NCI-H526 treated with DMSO at 0.1 percent for 48 hours (cell line): ENCODE data around the gene CATSPERZ.

Experiments used
- DNase-seq: peaks from one replicate; lab custom pipeline; 2025; lab: John Stamatoyannopoulos, UW

The CATSPERZ gene, protein sequence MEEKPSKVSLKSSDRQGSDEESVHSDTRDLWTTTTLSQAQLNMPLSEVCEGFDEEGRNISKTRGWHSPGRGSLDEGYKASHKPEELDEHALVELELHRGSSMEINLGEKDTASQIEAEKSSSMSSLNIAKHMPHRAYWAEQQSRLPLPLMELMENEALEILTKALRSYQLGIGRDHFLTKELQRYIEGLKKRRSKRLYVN

DNA sequence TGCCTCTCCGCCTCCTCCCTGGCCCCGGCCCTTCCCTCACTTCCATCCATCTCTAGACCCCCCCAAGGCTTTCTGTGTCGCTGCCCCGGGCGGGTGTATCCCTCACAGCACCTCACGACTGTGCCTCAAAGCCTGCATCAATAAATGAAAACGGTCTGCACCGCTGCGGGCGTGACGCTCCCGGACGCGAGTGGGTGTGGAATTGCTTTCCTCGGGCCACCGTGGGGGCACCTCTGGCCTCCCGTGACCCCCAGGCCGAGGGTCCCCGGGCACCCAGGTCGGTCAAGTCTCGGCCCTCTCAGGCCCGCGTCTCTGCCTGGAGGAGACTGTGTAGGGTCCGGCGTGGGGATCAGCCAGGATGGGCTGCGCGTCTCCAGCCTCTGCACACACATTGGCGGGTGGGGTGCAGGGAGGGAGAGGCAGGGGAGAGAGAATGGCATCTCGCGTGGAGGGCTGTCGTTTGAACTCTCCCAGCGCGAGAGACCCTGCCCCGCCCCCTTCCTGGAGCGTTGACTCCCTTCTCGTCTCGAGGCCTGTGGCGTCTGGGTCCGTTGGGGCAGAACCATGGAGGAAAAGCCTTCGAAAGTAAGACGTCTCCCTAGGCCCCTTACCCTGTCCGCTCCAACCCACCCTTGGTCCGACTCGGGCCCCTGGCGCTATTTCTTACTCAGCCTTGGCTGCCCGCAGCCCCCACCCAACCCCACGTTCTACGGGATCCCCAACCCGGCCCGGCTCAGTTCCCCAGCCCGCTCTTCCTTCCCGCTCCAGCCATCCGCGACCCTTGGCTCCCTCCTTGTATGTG, at the start of gene CATSPERZ:
CATSPERZ (plus strand) TSS at position 512 of the 802 bp plus-strand sequence; CDS start at position 565, 53 bp downstream.
- no peak for DNase-seq

DNA sequence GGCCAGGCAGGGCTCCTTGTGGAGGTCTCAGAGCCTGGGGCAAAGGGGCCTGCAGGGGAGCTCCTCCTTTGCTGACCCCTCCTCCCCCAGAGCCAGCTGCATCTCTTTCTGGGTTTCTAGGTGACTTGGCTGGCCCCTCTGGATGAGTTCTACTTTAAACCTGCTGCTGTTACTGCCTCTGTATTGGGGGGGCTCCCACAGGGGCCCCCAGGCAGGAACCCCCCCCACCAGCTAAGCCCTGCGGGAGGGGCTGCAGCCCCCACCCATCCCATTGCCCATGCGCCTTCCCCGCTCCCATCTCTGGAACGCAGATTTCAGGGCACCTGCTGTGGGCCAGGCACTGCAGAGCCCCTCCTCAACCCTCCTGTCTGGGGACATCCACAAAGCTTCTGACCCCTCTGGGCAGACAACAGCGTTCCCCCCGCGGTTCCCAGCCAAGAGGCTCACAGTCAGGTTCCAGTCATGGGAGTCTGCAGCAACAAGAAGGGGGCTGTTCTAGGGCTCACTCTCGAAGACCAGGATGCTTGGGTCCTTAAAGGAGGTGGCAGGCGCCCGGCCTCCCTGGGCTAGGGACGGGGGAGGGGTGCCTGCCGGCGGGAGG, 49.6 kb upstream of the CATSPERZ start:
- no peak for DNase-seq

DNA sequence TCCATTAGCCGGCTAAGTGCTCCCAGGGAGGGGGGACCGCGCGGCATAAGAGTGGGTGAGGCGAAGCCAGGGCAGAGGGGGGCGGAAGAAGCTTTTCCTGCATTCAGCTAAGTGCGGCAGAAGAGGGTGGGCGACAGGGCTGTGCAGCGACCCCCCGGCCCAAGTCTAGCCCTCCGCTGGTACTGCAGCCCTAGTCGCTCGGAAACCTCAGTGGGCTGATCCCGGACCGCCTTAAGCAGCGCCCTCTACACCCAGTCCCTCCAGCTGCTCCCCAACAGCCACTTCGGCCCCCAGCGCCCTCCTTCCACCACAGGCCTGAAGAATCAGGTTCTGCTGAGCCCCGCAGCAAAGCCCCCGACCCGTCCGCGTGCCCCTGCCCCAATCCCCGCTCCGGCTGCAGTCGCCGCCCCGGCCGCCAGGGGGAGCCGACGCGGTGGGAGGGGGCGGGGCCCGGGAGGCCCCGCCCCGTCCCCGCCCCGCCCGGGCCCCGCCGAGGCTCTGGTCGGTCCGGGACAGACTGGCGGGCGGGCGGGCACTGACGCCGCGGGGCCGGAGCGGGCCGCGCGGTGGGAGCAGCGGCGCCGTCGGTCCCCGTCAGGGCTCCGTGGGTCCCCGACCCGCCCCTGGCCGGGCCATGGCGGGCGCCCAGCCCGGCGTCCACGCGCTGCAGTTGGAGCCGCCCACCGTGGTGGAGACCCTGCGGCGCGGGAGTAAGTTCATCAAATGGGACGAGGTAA, 49.0 kb upstream of the CATSPERZ start, which contains the start of gene PLCB3:
PLCB3 (plus strand) TSS at position 515 of the 737 bp plus-strand sequence; CDS start at position 635, 120 bp downstream.
- no peak for DNase-seq

DNA sequence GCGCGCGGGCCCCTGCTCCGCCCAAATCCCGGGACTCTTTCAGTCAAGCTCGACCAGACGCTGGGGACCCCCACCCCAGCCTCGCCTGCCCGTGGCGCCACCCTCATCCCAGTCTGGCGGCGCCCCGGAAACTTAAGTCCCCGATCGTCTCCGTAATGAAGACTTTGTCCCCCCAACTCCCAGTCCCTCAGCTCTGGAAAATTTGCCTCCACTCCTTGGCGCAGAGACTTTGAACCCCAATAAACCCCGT, 48.5 kb upstream of the CATSPERZ start:
- no peak for DNase-seq

DNA sequence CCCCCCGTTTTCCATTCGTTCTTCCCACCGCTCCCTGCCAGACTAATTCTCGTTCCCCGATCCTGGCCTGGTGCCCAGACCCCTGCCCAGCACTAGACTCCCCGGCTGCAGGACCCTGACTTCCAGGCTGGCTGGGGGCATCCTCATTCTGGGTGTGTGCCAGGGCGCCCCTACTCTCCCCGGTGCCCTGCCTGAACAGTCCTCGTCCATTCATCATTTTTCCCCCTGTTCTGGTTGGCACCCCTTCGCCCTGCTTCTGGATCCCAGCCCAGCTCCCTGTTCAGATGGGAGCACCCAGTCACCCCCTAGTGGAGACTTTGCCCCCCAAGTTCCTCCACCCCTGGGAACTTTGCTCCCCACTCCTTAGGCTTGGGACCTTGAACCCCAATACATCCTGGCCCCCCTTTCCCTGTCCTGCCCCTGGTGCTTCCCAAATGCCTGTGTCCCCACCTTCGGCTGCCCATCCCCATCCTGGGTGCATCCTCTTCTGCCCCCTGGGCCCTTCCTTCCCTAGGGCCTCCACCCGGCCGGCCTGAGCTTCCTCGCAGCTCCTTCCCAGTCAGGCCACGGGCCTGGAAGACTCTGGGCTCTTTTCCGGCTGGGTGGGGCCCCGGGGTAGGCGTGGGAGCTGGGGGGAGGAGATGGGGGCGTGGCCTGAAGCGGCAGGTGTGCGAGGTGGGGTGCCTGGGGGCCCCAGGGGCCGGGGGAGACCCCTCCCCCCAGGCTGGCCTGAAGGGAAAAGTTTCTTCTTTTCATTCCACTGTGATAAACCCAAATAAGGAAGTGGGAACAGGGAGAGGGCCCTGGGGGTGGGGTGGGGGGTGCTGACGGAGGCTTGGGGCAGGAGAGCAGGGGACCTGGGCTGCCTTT, 47.9 kb upstream of the CATSPERZ start:
- no peak for DNase-seq

DNA sequence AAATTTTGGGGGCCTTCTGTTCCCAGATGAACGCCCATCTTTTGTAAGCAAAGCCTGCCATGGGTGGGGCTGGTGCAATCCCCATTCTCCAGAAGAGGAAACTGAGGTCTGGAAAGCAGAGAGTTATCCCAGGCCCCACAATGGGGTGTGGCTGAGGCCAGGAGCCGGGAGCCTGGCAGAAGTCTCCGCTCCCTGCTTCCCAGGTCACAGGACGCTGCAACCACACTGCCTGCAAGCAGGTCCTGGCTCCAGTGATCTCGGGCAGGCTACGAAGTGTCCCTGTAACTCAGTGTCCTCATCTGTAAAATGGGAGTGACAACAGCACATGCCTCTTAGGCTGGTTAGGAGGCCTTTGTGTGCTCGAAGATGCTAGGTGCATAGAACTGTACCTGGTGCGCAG, 47.1 kb upstream of the CATSPERZ start:
- no peak for DNase-seq

DNA sequence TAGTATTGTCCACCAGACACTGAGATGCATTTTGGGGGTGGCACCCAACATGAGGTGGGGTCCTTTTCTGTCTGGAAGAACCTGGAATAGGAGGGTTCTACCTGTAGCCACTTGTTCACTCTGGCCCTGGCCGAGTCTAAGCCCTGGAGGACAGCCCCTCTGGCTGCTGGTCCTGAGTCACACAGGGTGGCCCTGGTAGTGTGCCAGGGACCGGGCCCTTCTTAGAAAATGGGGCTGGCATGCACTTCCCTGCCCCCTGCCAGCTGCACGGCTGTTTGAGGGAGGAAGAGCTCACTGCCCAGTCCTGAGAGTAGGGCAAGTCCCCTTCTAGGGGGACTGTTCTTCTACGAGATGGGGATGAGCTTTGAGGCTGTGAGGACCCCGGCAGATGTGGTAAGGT, 46.7 kb upstream of the CATSPERZ start:
- no peak for DNase-seq

DNA sequence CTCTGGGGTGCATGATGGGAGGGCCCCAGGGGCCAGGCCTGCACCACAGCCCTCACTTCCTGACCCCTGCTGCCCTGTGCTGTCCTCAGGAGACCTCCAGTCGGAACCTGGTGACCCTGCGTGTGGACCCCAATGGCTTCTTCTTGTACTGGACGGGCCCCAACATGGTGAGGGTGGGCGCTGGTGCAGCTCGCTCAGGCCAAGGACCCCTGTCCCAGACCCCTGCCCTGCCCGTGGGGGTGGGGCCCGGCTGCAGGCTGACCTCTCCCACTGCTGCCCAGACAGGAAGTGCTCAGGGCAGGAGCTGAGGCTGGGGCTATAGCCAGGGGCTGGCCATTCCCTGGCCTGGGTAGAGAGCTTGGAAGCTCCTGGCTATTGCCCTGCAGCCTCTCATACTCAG, 45.8 kb upstream of the CATSPERZ start:
- no peak for DNase-seq

DNA sequence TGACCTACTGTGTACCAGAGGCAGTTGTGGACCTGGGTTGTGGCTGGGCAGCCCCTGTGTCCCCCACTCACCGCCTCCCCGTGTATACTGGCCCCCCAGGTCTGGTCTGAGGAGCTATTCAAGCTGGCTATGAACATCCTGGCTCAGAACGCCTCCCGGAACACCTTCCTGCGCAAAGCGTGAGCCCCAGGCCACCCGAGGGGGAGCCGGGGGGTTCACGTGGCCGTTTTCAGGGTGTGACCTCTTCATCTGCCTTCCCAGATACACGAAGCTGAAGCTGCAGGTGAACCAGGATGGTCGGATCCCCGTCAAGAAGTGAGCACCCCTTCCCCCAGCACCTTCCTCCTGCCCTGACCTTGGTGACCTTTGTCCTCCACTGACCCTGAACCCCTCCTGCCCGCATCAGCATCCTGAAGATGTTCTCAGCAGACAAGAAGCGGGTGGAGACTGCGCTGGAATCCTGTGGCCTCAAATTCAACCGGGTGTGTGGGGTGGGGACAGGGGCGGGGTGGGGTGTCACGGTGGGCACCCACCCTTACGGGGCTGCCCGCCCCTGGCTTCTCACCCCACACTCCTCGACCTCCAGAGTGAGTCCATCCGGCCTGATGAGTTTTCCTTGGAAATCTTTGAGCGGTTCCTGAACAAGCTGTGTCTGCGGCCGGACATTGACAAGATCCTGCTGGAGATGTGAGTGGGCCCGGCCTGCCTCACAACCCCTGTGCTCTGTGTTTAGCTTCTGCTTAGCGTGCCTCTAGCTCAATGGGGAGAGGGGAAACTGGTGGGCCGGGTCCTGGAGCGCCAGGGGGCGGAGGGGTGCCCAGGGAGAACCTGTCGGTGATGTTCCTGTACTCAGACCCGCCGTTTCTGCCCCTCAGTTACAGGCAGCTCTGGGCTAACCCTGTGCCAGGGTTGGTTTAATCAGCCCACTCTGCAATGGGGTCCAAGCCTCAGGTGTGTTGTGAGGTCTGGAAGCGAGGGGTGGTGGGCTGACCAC, 44.7 kb upstream of the CATSPERZ start:
- no peak for DNase-seq

DNA sequence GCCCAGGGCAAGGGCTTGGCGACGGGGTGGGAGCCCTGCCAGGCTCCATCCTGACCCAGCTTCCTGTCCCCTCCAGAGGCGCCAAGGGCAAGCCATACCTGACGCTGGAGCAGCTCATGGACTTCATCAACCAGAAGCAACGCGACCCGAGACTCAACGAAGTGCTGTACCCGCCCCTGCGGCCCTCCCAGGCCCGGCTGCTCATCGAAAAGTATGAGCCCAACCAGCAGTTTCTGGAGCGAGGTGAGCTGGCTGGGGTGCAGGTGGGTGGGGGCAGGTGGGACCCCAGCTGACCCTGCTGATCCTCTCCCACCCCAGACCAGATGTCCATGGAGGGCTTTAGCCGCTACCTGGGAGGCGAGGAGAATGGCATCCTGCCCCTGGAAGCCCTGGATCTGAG, 43.9 kb upstream of the CATSPERZ start:
- DNase-seq: no peak

DNA sequence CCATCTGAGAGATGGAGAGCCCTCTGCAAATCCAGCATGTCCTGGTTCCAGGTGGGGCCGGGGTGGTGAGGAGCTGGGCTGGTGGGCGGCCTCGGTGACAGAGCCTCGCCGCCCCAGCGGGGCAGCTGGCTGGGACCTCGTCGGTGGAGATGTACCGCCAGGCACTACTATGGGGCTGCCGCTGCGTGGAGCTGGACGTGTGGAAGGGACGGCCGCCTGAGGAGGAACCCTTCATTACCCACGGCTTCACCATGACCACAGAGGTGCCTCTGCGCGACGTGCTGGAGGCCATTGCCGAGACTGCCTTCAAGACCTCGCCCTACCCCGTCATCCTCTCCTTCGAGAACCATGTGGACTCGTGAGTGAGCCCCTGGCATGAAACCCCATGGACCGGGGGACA, 41.8 kb upstream of the CATSPERZ start:
- no peak for DNase-seq

DNA sequence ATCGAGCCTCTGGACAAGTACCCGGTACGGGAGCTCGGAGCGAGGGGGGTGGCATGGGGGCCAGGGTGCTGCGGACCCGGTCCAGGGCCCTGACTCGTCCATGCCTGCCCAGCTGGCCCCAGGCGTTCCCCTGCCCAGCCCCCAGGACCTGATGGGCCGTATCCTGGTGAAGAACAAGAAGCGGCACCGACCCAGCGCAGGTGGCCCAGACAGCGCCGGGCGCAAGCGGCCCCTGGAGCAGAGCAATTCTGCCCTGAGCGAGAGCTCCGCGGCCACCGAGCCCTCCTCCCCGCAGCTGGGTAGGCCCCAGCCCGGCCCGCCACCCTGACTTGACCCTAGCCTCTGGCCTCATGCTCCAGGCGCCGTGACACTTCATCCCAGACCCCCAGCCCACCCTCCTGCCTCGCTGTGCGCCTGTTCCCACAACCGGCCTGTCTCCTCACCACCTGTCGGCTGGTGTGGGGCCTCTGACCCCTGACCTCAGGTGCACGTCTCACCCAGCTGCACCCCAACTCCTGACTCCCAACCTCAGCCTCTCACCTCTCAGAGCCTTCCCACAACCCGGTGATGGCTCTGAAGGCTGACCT, 41.1 kb upstream of the CATSPERZ start:
- DNase-seq: no peak

DNA sequence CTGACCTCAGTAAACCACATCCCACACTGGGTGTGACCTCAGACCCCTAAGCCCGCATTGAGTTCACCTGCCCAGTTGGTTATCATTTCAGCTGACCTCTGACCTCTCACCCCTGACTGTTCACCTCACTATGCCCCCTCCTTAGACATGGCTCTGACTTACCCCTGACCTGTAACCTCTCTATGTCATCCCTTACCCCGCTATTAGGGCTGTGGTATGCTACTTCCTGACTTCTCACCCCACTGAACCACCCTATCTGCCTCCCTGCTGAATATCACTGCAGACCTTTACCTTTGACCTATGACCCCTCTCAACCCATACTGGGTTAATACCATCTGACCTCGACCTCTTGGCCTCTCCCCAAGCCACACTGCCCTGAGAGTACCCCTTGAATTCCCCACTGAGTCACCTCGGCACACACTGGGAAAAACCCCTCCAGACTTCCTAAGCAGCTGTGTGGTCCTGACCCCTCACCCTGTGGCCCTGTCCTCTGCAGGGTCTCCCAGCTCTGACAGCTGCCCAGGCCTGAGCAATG, 40.6 kb upstream of the CATSPERZ start:
- DNase-seq: no peak

DNA sequence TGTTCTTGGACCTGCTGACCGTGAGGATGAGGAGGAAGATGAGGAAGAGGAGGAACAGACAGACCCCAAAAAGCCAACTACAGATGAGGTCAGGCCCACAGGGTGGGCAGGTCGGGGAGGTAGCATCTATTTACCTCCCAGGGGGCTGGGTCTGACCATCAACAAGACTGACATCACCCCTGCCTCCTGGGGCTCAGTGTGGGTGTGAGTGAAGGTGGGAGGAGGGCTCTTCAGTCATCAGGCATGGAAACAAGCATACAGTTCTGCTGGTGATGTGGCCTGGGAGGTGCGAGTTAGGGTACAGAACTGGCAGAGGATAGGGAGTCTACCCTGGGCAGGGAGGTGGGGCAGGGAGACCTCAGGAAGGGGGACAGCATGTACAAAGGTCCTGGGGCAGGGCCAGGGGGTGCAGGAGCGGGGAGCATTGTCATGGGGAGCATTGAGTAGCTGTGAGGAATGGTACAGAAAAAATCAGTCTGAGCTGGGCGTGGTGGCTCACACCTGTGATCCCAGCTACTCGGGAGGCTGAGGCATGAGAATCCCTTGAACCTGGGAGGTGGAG, 39.9 kb upstream of the CATSPERZ start:
- no peak for DNase-seq

DNA sequence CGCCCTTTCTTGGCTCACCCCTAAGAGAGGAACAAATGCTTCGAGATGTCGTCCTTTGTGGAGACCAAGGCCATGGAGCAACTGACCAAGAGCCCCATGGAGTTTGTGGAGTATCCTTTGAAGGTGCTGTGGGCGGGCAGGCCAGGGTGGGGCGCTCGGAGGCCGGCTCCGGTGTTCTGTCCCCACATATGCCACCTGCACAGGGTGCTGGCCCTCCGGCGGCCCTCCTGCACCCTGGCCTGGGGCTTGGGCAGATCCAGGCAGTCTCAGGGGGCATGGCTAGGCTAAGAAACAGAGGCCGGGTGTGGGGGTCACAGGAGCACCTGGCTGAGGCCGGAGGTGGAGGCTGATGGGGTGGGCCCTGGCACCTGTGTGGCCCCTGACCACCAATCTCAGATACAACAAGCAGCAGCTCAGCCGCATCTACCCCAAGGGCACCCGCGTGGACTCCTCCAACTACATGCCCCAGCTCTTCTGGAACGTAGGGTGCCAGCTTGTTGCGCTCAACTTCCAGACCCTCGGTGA, 38.5 kb upstream of the CATSPERZ start:
- no peak for DNase-seq

DNA sequence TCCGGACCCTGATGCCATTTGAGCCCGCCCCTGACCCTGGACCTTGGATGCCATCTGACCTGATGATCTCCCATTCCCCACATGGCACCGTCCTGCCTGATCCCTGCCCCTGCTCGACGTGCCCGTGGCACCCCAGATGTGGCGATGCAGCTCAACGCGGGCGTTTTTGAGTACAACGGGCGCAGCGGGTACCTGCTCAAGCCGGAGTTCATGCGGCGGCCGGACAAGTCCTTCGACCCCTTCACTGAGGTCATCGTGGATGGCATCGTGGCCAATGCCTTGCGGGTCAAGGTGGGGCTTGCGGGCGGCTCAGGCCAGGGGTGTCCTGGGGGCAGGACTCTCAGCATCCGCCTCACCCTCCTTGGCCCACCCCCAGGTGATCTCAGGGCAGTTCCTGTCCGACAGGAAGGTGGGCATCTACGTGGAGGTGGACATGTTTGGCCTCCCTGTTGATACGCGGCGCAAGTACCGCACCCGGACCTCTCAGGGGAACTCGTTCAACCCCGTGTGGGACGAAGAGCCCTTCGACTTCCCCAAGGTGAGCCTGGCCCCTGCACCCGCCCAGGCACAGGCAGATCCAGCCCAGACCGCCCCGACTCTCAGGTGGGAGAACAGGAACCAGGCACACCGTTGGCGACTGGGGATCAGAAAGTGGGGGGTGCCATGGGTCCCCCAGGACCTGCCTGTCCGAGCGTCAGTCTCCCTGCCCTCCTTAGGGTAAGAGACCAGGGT, 37.7 kb upstream of the CATSPERZ start:
- DNase-seq: no peak

DNA sequence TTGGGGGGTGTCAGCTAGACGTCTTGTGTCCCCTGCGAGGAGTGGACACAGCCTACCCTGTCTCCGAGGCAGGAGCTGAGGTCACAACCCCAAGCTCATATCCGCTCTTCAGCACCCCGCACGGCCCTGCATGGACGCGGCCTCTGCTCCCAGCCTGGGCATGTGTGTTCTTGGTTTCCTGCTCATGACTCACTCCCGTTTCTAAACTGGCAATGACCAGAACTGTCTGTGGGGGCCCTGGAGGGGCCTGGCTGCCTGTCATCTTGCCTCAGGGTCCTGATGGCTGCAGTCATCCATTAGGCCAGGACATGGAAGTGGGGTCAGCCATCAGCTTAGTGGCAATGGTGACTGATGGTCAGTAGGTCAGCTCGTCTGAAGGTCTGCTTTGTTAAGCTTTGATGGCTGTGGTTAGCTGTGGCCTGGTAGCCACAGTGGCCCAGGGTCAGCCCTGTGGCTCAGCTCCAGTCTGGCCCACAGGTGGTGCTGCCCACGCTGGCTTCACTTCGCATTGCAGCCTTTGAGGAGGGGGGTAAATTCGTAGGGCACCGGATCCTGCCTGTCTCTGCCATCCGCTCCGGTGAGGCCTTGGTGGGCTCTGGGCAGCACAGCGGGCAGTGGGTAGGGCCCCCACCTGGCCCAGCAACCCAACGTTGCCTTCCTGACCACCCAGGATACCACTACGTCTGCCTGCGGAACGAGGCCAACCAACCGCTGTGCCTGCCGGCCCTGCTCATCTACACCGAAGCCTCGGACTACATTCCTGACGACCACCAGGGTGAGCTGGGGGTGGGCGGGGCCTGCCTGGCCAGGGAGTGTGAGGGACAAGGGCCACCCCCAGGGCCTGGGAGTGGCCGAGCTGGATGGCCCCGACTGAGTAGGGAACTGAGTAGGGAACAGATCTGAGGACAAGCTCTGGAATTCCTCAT, 36.9 kb upstream of the CATSPERZ start:
- no peak for DNase-seq

DNA sequence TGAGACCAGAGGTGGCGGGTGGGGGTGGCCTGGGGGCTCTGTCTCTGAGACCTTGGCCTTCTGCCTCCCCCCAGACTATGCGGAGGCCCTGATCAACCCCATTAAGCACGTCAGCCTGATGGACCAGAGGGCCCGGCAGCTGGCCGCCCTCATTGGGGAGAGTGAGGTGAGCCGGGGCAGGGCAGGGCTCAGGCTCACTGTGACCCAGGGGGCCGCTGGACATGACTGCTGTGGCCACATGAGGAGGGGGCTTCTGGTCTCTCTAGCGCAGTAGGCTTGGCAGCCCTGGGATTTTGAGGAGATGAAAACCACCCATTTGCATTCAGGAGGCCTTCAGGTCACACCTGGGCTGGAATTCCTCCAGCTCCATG, 36.2 kb upstream of the CATSPERZ start:
- DNase-seq: no peak
